GM21526 (cell line): ENCODE data around the gene NTNG1.
A peak's percentile ranks its signal among the peaks of the same experiment; 100 is the strongest.
"Not testable (repeated sequence)": the region's sequence is repeated elsewhere in the genome, so short reads cannot be mapped to it uniquely, and the experiment has no call there.

ENCODE experiments used
- ATAC-seq: cut with Tn5 transposase; IDR thresholded peaks from one replicate; pipeline ENCODE4 v1.9.1; 2021; ENCODE audit warnings: moderate library complexity; ENCODE audit not compliant: unreplicated experiment, low FRiP score

Gene NTNG1

DNA sequence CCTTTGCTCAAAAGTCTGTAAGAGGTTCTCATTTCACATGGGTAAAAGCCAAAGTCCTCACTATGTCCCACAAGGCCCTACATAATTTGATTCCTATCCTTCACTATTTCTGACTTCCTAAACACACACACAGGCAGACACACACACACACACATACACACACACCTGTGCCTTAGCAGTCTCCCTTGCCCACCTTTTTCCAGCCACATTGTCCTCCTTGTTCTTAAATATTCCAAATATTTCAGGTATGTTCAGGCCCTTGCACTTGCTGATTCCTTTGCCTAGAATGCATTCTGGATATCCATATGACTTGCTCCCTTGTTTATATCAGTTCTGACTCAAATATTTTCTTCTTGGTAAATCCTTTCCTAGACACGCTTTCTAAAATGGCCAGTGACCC lies 54.6 kb downstream of the NTNG1 start:
- ATAC-seq: no peak

DNA sequence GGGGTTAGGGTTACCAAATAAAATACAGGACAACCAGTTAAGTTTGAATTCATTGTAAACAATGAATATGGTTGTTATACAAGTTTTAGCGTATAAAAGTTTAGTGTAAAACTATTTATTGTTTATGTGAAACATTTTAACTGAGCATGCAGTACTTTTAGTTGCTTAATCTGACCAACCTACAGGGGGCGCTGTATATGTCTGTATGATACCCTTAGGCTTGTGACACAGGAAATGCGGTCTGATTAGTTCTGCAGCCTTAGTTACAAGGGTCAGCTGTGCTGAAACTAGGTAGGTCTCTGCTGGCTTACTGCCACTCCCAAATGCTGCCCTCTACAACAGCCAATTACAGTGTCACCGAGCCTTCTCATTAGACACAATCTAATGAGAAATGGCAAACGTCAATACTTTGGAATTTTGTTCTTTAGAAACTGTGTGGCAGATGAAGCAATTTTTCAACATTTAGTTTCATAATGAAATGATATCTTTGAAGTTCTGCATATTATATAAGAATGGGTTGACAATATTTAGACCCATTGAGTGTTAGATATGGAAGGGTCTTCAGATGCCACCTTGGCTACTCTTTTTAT lies 56.2 kb downstream of the NTNG1 start:
- ATAC-seq: peak; percentile 93

DNA sequence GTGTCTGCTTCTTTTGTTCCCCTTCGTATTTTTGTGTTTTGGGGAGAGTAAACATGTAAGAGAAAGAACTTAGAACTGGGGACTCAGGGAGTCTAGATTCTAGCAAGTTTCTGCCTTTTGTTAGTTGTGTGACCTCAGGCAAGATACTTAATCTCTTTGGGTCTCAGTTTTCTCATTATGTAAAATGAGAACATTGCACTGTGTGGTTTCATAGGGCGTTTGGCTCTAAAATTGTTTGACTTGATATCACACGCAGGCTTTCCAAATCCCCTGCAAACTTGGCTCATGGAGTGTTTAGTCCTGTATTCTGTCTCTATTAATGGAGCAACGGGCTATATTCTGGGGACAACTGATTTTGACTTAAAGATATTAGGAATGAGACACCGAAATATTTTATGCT lies 57.7 kb downstream of the NTNG1 start:
- no peak for ATAC-seq

DNA sequence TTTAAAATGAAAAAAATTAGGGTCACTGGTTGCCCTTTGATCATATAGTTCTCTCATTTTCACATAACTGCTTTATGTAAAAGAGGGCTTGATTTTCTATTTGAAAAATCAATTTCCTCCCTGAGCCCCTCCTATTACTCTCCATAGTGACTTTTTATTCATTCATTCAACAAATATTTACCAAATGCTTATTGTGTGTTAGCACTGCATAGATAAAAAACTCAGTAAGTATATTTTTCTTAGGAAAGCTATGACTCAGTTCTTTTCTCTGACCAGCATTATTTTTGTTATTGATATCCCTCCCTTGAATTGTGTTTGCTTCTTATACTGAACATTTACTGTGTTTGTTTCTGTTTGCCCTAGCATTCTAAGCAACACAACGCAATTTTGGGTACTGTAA lies 59.8 kb downstream of the NTNG1 start:
- ATAC-seq: no peak

DNA sequence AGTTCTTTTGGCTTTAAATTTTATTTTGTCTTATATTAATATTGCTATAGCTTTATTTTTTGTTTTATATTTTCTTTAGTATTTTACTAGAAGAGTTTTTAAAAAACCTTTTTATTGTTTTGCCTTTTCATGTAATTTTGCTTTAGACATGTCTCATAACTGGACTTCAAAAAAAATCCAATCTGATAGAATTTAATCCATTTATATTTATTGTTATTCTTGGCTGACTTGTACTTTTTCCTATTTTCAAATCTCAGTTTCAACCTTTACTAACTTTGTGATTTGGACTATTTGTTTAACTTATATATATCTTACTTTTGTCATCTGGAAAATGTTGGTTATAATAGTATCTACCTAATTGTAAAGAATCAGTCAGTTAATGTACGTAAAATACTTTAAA lies 61.2 kb downstream of the NTNG1 start:
- no peak for ATAC-seq

DNA sequence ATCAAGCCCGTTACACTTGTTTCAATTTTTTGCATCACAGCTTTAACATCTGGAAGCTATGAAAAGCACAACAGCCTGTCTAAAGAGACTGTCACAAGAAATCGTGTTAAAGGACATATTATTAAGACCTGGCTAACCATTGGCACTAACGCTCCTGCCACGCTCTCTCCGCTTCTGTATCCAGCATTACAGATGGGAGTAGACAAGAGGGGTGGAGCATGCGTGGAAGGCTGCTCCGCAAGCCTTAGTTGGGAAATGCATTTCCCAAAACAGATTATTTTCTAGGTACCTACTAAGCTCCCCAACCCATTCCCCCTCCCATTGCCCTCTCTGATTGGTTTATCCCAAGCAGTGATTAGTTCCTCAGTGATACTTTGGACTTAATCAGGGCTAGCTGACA lies 72.4 kb downstream of the NTNG1 start:
- ATAC-seq: no peak

DNA sequence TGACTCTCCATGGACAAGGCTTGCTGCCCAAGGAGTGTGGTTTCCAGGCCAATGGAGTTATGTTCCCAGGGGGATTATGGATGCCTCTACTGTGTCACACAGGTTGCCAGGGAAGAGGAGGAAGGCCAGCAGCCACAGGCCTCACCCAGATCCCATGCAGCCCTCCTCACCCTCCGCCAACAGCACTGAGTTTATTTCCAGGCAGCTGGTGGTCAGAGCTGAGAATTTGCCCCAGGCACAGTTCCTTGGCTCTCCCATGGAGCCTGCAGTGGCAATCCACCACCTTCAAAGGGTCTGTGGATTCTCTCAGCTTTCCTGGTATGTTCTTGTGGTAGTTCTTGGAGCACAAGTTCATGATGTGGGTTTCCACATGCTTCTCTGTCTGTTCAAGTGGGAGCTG lies 79.2 kb downstream of the NTNG1 start:
- ATAC-seq: no peak

DNA sequence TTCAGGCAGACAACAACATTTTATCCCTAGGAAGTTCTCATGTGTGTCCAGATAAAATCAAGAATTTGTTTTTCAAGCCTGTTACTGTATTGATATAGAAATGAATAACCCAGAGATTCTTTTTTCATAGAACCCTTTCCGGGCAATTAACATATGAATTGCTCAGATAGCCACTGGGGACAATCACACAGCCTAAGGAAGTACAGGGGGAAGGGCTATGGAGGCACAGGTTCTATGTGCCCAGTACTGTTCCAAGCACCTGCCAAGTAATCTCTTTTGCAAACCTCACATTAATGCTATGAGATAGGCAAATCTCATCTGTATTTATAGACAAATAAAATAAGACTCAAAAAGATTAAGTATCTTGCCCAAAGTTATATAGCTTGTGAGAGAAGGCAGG lies 84.9 kb downstream of the NTNG1 start:
- no peak for ATAC-seq

DNA sequence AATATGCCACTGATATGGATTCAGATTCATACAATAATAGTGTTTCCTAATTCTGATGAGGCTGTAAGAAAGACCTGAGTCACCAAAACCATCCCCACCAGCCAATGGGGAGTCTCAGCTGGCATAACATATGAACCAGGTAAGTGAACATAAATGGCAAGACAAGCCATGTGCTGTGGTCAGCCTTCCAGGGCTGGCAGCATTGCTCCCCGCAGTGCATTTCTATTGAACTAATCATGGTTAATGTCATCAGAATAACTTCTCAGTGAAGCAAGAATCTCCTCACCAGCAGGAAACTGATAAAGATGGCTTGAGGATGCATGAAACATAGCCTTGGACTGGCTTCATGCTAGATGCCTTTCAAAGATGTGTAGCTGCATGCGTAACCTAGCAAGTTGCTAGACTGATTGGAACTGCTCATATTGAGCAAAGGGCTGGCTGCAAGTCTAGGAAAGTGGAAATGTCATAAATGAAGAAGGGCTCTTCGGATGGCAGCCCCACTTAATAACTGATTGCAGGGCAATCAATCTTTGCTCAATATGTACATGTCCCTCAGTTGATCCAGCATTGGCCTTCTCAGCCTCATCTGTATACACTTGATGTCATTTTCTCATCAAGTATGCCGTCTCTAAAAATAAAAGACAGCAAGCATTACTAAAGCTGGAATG lies 88.0 kb downstream of the NTNG1 start:
- ATAC-seq: no peak

DNA sequence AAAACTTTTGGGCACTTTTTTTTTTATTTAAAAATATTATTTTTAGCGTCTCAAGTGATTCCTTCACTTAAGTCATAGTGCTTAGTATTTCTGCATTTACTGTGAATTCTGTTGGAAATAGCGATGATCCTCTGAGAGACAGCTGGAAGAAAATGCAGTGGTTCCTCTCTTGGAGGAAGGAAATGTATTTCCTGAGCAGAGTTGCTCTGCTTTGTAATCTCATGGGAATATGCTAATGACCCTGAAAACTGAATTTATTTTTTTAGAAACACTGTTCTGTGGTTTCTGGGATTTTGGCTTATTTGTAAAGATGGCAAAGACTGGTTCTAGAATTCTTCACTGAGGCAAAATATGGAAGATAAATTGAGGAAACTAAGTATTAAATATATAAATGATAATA lies 88.9 kb downstream of the NTNG1 start:
- no peak for ATAC-seq

DNA sequence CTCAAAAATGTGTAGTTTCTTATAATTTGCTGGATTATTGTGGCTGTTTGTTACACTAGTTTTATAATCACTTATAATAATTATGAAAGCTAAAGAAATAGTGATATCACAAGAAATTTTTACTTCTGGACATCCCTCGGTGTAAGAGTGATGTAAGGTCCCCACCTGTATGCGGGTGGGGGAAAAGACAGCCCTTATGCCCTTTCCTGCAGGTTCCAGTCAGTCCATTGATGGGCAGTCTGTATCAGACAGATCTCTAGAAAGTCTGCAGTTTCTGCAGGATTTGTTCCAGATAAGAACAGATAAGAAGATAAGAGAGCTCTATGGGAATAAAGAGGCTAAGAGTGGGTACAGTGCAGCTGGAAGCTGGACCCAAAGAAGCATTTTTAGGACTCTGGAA lies 89.3 kb downstream of the NTNG1 start:
- no peak for ATAC-seq

DNA sequence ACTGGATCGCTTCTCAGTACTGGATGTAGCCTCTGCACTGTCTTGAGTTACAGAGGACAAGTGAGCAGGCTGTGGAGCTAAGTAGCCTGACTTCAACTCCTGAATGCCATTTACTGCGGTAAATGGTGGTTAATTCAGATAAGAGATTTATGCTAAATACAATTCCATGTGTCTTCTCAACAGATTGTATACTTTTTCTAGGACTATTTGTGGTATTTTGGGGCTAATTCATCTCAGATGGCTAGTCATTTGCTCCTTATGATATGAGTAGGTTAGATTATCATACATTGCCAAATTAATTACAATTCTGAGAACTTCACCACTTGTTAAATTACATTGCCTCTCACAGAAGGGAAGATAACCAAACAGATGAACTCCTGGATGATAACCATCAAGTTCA lies 90.5 kb downstream of the NTNG1 start:
- ATAC-seq: no peak

DNA sequence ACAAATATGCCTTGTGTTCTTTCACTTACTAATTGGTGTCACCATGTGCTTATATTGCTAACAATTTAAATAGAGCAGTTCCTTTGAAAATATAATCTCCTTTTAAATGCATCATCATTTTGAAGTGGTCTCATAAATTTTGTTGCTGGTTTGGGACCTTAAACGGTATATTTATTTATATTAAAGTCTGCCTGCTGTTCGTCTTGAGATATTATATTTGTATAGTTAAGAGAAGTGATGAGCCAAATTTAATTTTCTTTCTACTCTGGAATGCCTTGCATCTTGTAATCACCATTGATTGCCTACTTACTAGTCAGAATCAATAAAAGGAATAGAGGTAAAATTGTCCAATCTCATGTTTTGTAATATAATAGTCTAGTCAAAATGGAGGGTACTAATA lies 91.6 kb downstream of the NTNG1 start:
- ATAC-seq: no peak

DNA sequence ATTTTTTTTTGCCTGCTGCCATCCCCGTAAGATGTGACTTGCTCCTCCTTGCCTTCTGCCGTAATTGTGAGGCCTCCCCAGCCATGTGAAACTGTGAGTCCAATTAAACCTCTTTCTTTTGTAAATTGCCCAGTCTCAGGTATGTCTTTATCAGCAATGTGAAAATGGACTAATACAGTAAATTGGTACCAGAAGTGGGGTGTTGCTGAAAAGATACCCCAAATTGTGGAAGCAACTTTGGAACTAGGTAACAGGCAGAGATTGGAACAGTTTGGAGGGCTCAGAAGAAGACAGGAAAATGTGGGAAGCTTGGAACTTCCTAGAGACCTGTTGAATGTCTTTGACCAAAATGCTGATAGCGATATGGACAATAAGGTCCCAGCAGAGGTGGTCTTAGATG lies 95.9 kb downstream of the NTNG1 start:
- not testable (repeated sequence) for ATAC-seq

DNA sequence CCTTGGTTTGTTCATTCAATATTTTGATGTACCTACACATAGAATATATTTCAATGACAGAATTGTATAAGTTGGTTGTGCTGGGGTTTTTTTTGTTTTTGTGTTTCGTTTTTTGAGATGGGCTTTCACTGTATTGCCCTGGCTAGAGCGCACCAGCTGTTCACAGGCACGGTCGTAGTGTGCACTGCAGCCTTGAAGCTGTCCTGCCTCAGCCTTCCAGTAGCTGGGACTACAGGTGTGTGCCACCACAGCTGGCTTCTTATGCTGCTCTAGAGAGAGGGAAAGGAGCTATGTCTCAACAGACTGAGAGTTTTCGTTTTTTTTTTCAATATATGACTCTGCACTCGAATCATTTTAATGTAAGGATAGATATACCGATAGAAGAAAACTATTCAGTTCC lies 102.6 kb downstream of the NTNG1 start:
- no peak for ATAC-seq

DNA sequence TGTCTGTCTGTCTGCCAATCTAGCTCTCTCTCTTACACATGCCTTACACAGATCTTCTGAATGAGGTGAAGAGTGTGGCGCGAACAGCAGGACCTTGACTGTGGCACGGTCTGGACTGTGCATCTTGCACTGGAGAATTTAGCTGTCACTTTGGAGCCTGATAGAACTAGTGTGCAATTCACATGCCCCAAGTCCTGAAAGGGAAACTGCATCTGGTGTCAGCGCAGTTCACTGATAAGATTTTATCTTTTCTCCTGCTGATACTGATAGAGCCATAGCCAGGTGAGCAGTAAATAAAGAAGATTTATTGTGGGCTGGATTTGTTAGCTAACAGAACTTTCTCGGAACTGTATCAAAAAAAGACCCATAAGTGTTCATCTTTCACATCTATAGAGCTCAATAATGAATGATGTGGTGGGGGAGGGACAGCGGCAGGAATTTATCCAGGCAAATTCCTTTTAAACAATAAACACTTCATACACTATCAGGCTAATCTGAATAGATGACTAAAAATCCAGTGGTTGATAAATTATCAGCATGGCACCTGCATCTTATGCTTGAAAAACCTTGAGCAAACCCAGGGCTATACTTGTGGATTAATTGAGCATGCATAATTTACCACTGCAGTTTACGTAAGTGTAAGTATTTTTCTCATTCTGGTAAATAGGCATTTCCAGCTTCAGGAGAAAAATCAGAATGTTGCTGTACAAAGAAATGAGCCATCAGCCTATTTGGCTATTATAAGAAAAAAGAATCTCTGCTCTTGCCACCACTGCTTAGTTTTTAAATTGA lies 104.1 kb downstream of the NTNG1 start:
- ATAC-seq: no peak

DNA sequence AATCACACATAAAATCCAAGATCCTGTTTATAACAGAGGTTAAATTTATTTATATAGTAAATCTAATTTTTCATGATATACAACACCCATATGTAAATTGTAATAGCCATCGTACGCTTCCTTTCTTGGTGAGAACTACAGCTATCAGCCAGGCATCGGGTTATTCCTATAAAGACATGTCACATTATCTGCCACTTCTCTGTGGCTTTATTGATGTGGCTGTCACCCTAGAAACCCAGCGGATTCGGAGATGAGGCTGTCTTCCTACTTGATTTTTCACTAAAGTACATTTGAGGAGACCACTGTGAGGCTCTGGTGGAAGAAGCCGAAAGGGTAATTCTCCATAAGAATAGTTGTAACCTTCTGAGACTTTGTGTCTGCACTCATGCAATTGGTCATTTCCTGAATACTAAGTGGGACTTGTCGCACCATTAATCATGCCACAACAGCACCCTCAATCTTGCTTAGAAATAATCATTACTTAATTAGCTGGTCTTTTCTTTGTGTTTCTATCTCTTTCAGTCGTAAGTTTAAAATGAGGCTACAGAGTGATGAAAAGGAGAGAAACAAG lies 106.0 kb downstream of the NTNG1 start:
- no peak for ATAC-seq

DNA sequence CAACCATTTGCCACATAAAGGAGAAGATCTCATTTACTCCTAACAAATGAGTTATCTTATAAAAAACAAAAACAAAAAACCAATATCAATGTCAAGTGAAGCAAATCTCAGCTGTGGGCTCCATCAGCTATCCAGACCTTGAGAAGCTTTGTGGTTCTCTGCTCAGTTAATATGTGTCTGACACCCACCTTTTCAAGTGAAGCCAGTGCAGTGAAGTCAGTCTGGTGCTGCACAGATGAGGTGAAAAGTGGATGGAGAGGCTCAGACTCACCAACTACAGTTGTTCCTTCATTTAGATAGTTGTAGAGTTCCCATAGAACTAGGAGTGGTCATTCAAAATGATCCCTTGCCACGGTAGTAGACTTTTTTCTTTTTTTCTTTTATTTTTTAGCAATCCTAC lies 106.8 kb downstream of the NTNG1 start:
- ATAC-seq: no peak

DNA sequence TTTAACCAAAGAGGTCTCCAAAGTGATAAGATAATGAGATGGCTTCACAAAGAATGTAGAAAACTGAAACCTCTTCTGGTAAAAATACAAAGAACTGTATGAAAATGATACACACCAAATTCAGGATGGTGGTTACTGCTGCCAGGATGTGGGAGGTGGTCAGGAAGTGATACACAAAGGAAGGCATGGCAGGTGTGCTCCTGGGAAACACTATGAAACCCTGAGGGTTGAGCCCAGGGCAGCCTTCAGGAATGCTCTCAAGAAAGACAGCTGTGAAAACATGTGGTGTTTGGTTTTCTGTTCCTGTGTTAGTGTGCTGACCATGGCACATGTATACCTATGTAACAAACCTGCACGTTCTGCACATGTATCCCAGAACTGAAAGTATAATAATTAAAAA lies 109.3 kb downstream of the NTNG1 start:
- ATAC-seq: peak; percentile 33

DNA sequence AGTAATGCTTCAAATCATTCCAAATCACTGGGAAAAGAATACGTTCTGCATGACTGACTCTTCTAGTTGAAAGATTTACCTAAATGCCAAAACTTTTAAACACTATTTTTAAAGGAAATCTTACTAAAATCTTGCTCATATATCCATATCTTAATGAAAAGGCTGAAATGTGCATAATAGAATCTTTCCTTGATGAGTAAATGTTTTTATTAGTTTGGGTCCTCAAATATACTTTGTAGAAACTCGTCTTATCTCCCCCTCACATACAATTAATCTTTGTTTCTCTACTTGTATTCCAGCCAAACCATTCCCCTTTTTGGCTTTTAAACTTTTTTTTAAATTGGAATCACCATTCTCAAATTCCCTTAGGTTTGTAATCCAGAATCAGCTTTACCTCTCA lies 110.2 kb downstream of the NTNG1 start:
- ATAC-seq: no peak

DNA sequence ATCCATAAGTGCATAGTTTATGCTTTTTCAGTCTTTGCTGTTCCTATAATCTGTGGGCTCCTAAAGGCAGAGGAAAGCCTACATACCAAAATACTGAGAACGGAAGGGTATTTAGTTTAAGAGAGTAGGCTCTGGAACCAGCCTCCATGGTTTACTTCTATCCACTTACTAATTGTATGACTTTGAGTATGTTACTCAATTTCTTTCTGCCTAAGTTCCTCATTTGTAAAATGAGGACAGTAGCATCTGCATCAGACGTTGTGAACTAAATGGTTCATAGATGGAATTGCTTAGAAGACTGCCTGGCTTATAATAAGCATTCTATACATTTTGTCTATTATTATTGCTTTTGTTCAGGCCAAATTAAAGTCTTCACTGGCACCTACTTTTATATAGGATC lies 111.0 kb downstream of the NTNG1 start:
- ATAC-seq: no peak

DNA sequence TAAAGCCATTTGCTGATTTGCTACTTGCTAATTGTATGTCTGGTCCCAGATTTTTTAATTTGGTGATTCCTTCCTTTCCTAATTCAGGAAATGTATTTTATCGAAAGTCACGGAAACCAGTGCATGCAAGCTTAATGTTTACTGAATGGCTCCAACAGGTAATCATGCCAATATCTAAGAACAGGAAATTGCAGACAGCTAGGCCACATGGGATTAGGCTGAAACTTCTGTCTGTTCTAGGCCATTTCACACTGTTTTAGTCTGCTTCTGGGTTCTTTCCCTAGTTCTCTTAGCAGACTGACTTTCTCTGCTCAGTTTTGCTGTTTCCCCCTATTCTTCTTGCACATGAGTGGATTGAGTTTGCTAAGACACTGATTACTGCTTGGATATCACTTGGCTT lies 111.4 kb downstream of the NTNG1 start:
- ATAC-seq: no peak
